ENCODE data around the gene KDM5C.

KDM5C gene

DNA sequence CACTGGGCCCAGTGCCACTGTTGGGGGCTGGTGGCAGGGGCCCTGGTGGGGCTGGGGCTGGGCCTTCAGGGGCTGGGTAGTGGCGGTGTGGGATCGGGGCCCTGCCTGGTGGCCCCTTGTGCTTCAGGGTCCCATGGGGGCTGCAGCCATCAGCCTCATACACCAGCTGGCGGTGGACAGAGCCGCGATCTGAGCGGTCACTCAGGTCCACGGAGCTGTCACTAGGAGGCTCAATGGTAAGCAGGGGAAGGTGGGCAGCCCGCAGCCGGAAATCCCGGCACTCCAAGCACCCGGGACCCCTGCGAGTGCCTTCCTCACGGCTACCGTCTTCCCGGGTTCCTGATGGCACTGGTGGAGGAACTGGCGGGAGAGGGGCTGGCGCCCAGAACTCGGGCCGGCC is 25.5 kb upstream of the KDM5C start:
- no peak for DNase-seq (ENCODE audit: low read depth)
- TF ChIP-seq, protein P1, sequence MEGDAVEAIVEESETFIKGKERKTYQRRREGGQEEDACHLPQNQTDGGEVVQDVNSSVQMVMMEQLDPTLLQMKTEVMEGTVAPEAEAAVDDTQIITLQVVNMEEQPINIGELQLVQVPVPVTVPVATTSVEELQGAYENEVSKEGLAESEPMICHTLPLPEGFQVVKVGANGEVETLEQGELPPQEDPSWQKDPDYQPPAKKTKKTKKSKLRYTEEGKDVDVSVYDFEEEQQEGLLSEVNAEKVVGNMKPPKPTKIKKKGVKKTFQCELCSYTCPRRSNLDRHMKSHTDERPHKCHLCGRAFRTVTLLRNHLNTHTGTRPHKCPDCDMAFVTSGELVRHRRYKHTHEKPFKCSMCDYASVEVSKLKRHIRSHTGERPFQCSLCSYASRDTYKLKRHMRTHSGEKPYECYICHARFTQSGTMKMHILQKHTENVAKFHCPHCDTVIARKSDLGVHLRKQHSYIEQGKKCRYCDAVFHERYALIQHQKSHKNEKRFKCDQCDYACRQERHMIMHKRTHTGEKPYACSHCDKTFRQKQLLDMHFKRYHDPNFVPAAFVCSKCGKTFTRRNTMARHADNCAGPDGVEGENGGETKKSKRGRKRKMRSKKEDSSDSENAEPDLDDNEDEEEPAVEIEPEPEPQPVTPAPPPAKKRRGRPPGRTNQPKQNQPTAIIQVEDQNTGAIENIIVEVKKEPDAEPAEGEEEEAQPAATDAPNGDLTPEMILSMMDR (IDR thresholded peaks at IDR 0.05; ENCODE audit: low read depth, low read length, missing control alignments) = no peak
- H3K4me3 ChIP-seq (ENCODE audit: low read depth, low read length) = no peak overlapping the region

DNA sequence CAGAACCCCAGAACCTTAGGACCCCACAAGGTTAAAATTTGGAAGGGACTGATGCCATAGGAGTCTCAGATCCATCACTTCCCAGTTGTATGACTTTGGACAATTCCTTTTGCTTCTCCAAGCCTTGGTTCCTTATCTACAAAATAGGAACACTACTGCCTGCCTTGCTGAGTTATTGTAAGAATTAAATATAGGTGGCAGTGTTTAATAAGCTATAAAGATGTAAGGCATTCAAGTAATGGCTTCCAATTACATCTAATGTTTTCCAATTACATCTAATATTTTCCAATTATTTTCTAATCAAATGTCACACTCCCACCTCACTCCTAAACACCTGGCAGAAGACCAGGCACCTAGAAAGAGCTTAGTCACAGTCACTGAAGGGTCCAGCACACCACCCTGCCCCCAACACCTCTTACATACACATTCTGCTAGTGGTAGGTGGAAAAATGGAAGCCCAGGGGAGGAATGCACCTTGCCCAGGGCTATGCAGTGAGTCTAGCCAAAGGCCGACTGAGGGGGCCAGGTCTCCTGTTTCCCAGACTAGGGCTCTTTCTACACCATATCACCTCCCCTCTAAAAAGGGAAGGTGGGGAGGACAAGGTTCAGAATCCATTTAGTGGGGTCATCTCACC is 24.5 kb upstream of the KDM5C start:
- no peak for DNase-seq (ENCODE audit: low read depth)
- TF ChIP-seq, protein P1 (IDR thresholded peaks at IDR 0.05; ENCODE audit: low read depth, low read length, missing control alignments) = no peak
- H3K4me3 ChIP-seq (ENCODE audit: low read depth, low read length) = no peak overlapping the region

DNA sequence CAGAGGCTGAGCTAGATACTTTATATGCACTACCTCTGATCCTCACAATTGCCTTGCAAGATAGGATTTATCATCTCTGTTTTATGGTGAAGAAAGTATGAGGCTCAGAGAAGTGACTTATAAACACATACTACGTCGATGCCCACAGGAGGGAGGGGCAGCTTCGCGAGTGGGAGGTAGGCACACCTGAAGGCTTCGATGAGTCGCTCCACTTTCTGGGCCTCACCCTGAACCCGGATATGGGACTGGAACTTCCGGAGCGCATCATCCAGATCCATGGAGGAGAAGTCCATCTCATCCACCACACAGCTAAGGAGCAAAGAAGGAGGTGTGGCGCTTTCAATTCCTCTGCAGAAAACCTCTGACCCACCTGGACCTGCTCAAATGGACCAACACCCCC is 22.9 kb upstream of the KDM5C start:
- TF ChIP-seq, protein P1 (IDR thresholded peaks at IDR 0.05; ENCODE audit: low read depth, low read length, missing control alignments) = no peak
- DNase-seq (ENCODE audit: low read depth) = no peak

DNA sequence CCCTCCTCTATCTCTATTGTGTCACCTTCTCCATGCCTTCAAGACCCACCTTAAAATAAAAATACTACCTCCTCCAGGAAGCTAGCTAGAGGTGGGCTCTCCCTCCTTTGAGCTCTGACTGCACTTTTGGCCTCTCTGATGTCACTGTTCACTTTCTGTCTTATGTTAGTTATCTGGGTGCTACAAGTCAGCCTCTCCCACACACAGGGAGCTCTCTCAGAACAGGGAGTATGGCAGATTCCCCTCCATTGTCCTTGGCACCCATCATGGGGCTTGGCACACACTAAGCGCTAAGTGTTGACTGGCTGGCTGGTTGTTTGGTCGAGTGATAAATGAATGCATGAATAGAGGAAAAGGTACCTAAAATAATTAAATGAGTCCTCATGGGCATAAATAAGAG is 21.2 kb upstream of the KDM5C start:
- TF ChIP-seq, protein P1 (IDR thresholded peaks at IDR 0.05; ENCODE audit: low read depth, low read length, missing control alignments) = no peak
- no peak for DNase-seq (ENCODE audit: low read depth)
- H3K4me3 ChIP-seq (ENCODE audit: low read depth, low read length) = no peak overlapping the region

More for the DNA sequence above, 22.9 kb upstream of the KDM5C start:
- H3K4me3 ChIP-seq (ENCODE audit: low read depth, low read length) = no peak overlapping the region

DNA sequence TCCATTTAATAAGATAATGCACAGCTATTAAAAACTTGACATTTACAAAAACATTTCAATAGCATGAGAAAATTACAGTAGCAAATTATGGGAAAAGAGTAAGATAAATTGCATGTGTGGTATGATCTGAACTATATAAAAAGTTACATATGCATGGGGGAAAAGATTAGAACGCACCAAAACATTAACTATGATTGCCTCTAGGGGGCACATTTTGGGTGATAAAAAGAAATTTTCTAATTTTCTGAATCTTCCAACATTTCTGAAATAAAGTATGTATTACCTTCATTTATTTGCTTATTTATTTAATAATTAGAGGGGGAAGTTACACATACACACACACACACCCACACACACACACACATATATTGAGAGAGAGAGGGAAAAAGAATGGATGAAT is 19.6 kb upstream of the KDM5C start:
- TF ChIP-seq, protein P1 (IDR thresholded peaks at IDR 0.05; ENCODE audit: low read depth, low read length, missing control alignments) = no peak

DNA sequence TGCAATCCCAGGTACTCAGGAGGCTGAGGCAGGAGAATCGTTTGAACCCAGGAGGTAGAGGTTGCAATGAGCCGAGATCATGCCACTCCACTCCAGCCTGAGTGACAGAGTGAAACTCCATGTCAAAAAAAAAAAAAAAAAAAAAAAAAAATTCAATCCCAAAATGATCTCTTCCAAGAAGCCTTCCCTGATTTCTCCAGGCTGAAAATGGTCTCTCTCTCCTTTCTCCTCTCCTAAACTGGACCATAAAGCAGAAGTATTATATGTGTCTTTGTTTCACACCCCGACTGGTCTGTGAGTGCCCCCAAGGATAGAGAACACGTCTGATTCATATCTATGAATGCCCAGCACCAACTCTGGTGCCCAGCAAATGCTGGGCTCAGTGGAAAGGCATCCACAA is 17.3 kb upstream of the KDM5C start:
- no peak for DNase-seq (ENCODE audit: low read depth)
- no peak overlapping the region for H3K4me3 ChIP-seq (ENCODE audit: low read depth, low read length)
- TF ChIP-seq, protein P1 (IDR thresholded peaks at IDR 0.05; ENCODE audit: low read depth, low read length, missing control alignments) = no peak

More for the DNA sequence above, 19.6 kb upstream of the KDM5C start:
- DNase-seq (ENCODE audit: low read depth) = no peak
- no peak overlapping the region for H3K4me3 ChIP-seq (ENCODE audit: low read depth, low read length)

DNA sequence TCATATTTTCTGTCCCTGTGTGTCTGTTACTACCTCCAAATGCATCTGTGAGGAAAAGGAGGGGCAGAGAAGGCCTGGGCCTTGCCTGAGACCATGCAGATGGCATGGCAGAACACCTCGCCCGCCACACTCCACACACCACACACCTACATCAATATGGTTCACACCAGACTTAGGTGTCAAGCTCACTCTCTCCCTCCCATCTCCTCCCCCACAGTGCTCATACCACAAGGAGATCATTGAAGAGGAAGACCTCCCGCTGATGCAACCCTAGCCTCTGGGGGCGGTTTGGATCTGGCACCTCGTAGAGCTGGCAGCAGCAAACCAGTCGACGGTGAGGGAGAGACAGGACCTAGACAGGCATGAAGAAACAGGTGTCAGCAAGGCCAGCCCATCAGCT is 16.6 kb upstream of the KDM5C start:
- TF ChIP-seq, protein P1 (IDR thresholded peaks at IDR 0.05; ENCODE audit: low read depth, low read length, missing control alignments) = no peak
- DNase-seq (ENCODE audit: low read depth) = no peak
- no peak overlapping the region for H3K4me3 ChIP-seq (ENCODE audit: low read depth, low read length)
